Fibroblast of gingiva (primary cell): ENCODE data around the gene PYGO1.
"Not testable (repeated sequence)": the region's sequence is repeated elsewhere in the genome, so short reads cannot be mapped to it uniquely, and the experiment has no call there.

Experiments
- DNase-seq: peaks from one replicate; pipeline ENCODE4 v3.0.0-alpha.2; 2011; ENCODE audit warnings: low read depth

Gene PYGO1

GRCh38 chr15:55505407-55505806, 82.7 kb downstream of the PYGO1 start:
- DNase-seq = not testable (repeated sequence)

GRCh38 chr15:55499151-55499550, 89.0 kb downstream of the PYGO1 start:
- DNase-seq = no peak

GRCh38 chr15:55498109-55498938, 89.8 kb downstream of the PYGO1 start:
- DNase-seq = peak; percentile 82

GRCh38 chr15:55496716-55497115, 91.4 kb downstream of the PYGO1 start:
- no peak for DNase-seq

GRCh38 chr15:55494931-55495330, 93.2 kb downstream of the PYGO1 start:
- DNase-seq = no peak

GRCh38 chr15:55488952-55489600, 99.1 kb downstream of the PYGO1 start:
- peak; percentile 14 for DNase-seq
